Astrocyte of the hippocampus (primary cell): ENCODE results near the gene TMPRSS7.

Experiments used
- DNase-seq: peaks from one replicate; pipeline ENCODE4 v3.0.0; 2011; ENCODE audit warnings: low read depth, low spot score

The TMPRSS7 gene

DNA sequence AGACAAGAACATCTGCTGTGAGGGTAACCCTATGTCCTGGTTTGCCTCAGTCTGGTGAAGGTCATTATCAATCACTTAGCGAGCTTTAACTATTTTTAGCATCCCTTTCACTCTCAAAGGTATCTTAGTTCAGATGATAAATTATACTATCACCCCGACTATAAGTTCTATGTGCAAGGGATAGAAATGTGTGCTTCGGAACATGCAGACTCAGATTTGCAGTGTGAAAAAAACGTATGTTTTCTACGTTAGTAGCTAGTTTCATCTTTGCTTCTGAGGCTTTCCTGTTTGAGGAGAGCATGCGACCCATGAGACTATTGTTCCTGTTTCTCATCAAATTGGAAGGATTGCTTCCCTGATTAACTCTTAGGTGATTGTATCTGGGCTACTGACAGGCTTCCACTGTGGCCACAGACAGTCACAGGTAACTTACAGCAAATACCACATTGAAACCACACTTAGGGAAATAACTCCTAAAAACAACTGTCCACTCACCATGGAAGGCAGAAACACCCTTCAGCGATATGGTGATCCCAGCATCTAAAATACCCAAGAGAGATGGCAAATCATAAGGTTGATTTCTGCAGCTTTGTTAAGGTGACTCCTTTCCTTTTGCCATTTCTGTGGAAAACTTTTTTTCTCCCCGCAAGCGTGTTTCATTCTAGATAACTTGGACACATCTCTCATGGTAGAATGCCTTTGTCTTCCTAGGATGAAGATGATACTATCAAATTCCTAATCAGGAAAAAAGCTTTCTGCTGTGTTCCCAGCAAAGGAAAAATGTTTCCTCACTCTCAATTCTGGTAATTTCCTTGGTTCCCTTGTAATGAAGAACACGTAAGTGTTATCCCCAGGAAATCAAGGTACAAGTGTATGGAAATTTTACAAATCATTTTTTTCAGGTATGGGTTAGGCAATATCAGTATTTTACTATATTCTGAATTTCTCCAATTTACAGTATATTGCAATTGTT, 93.3 kb downstream of the TMPRSS7 start:
- no peak for DNase-seq

DNA sequence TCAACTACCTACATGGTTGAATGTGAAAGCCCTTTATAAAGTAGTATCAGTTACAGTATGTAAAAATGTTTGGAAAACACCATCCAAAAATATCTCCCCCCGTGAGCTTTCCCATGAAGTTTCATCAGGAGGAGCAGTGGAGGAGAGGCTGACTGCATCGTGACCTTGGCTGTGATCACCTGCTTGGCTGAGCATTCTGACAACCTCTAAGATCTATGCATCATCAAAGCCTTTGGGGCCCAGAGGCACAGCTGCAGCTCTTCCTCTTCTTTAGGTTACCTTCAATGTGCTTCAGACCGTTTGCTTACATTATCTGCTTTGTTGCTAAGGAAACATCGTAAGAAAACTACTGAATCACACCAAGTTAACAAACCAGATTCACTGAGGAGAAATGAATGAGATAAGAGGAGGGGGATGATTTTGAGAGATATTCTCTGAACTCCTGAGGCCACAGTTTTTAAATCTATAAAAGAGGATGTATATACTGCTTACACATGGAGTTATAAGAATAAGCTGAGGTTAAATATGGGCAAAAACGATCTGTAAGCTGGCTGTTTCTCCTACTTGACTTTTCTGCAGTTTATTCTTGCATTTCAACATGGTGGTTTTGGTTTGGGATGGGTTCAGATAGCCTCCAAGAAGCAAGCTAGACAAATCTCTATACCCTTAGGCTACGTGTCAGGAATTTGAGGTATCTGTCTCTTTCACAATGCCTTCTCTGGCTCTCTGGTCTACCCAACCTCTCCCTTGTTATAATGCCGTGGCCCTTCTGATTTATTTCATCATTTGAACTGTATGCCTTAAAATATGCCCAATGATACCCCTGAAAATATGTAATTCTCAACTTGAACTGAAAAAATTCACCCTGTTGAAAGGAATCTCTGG, 94.5 kb downstream of the TMPRSS7 start:
- no peak for DNase-seq

DNA sequence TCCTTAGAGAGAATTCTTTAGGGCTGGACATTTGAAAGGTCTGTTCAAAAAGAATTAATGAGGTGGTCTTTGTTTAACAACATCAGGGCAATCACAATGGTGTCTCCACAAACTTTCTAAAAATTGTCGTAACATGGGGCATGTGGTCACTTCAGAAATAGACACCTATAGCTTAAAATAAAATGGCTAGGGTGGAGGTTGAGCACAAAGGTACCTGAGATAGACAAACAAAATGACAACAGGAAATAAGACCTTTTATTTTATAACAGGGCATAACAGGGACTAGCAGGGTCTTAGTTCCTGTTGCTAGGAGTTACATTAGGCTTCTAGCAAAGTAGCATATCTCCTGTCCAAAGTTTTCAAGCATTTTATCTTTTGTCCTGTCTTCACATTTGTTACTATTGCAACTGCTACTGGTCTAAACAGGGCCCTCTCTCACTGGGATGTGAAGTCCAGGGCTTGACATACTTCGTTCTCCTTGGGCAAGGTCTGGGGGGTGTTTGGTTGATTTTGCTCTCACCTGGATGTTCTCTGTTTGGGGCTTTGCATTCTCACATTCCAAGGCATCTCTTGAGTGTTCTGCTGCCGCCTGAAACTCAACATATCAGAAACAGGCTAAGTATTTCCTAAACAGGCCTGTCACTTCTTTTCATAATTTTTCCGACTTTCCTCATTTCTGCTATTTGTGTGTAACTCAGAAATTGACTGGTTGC, 95.5 kb downstream of the TMPRSS7 start:
- DNase-seq = no peak

DNA sequence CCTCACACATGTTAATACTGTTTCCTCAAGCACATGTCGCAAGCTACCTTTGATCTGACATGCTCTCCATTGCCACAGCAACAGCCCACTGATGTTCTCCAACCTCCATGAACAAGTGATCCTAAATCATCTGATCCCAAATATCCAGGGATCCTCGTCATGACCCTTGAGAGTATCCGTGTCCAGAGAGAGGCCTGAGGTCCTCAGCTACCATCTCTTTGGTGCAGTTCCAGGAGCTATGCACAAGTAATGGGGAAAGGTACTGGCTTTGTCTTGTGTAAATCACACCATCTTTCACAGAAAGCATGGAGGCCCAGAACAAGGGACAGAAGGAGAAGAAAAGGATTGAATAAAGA, 96.1 kb downstream of the TMPRSS7 start:
- DNase-seq = no peak
